ENCODE measurements around the gene FYB1.

- TF ChIP-seq CTCF (conservative IDR thresholded peaks at IDR 0.05 in 1 of 2, IDR thresholded peaks at IDR 0.05 in 1 of 2; ENCODE audit: extremely low read depth in 1 of 2, insufficient read depth in 1 of 2, low read depth in 1 of 2, low read length in 2 of 2) (no peak), EZH2 (IDR thresholded peaks at IDR 0.05; ENCODE audit: borderline replicate concordance, low read length) (no peak)
Observed at GRCh38 chr5:39224196-39224761, 4.9 kb upstream of the FYB1 start.
